Osteocyte (in vitro differentiated cells): ENCODE results near the gene LMBR1. TPM values are rescaled to one million over a fixed set of nuclear protein-coding genes. Genes with fewer than 3 reads are reported as not detected.

Experiments used
- DNase-seq: peaks from one replicate; pipeline ENCODE4 v3.0.0; 2021; ENCODE audit warnings: mixed read lengths; ENCODE audit not compliant: unreplicated experiment; ENCODE audit errors: extremely low spot score
- H3K27ac Mint-ChIP-seq: one replicate; pipeline ENCODE4 v1.8.0; 2021; ENCODE audit warnings: mild to moderate bottlenecking, mixed read lengths; ENCODE audit not compliant: unreplicated experiment
- H3K27me3 Mint-ChIP-seq: one replicate; pipeline ENCODE4 v1.8.0; 2021; ENCODE audit warnings: mixed read lengths; ENCODE audit not compliant: unreplicated experiment
- H3K36me3 Mint-ChIP-seq: one replicate; pipeline ENCODE4 v1.8.0; 2021; ENCODE audit warnings: mixed read lengths; ENCODE audit not compliant: unreplicated experiment
- H3K4me1 Mint-ChIP-seq: one replicate; pipeline ENCODE4 v1.8.0; 2021; ENCODE audit warnings: mixed read lengths; ENCODE audit not compliant: unreplicated experiment
- H3K4me3 Mint-ChIP-seq: one replicate; pipeline ENCODE4 v1.8.0; 2021; ENCODE audit warnings: mild to moderate bottlenecking, moderate library complexity, mixed read lengths; ENCODE audit not compliant: unreplicated experiment
- H3K9me3 Mint-ChIP-seq: one replicate; pipeline ENCODE4 v1.8.0; 2021; ENCODE audit warnings: mixed read lengths; ENCODE audit not compliant: unreplicated experiment
- total RNA-seq: library from RNA; stranded (reverse); gene quantifications from 2 replicates; pipeline ENCODE4 v1.2.1, GENCODE V29; 2021
- TF ChIP-seq, protein P1 (sequence below): fragments of 200-600 bp; sonication (generic); IDR thresholded peaks from 2 replicates; pipeline ENCODE4 v1.5.0; 2021; ENCODE audit warnings: antibody characterized with exemption, mild to moderate bottlenecking, moderate library complexity

LMBR1 gene
- total RNA-seq, 1 donor from 2014 or later: 55.8 TPM

DNA sequence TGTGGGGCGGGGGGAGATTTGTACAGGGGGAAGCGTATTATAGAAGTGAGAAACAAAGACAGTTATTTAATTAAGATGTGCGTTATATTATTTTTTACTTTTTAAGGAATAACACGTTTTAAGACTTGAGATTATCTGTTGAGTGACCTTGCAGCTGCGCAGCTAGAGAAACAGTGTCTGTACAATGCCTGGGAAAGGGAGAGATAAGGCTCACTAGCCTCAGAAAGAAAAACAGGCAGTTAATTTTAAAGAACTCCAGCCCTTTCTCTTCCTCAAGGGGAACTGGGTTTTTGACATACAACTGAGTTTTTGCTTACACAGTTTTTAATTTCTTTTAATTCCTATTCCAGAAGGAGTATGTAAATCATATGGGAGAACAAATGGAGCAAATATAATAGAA lies 50.7 kb downstream of the LMBR1 start:
- no peak overlapping the region for H3K27ac Mint-ChIP-seq
- H3K4me3 Mint-ChIP-seq: no peak overlapping the region
- no peaks in the 10 kb centered on the region for H3K9me3 Mint-ChIP-seq
- H3K27me3 Mint-ChIP-seq: no peaks in the 10 kb centered on the region
- peaks cover 8% of the 10 kb centered on the region for H3K4me1 Mint-ChIP-seq
- no peak for DNase-seq
- TF ChIP-seq, protein P1, sequence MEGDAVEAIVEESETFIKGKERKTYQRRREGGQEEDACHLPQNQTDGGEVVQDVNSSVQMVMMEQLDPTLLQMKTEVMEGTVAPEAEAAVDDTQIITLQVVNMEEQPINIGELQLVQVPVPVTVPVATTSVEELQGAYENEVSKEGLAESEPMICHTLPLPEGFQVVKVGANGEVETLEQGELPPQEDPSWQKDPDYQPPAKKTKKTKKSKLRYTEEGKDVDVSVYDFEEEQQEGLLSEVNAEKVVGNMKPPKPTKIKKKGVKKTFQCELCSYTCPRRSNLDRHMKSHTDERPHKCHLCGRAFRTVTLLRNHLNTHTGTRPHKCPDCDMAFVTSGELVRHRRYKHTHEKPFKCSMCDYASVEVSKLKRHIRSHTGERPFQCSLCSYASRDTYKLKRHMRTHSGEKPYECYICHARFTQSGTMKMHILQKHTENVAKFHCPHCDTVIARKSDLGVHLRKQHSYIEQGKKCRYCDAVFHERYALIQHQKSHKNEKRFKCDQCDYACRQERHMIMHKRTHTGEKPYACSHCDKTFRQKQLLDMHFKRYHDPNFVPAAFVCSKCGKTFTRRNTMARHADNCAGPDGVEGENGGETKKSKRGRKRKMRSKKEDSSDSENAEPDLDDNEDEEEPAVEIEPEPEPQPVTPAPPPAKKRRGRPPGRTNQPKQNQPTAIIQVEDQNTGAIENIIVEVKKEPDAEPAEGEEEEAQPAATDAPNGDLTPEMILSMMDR: no peak
- no peaks in the 10 kb centered on the region for H3K36me3 Mint-ChIP-seq

DNA sequence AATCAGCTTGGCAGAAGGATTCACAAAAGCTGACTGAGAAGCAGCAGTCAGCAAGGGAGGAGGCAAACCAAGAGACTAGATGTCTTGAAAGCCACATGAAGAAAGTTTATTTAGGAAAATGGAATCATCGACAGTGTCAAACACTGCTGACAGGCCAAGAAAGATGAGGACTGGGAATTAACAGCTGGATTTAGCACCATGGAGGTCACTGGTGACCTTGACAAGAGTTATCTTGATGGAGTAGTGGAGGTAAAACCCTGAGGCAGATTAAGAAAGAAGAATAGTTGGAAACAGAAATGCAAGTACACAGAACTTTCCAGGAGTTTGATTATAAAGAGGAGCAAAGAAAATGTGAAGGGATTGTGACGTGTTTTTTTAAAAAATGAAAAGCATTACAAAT lies 51.5 kb downstream of the LMBR1 start:
- Mint-ChIP-seq H3K27me3 (no peaks in the 10 kb centered on the region), H3K9me3 (no peaks in the 10 kb centered on the region), H3K27ac (no peak overlapping the region), H3K4me3 (no peak overlapping the region), H3K36me3 (no peaks in the 10 kb centered on the region), H3K4me1 (peaks cover 8% of the 10 kb centered on the region)
- no peak for DNase-seq
- TF ChIP-seq, protein P1: no peak

DNA sequence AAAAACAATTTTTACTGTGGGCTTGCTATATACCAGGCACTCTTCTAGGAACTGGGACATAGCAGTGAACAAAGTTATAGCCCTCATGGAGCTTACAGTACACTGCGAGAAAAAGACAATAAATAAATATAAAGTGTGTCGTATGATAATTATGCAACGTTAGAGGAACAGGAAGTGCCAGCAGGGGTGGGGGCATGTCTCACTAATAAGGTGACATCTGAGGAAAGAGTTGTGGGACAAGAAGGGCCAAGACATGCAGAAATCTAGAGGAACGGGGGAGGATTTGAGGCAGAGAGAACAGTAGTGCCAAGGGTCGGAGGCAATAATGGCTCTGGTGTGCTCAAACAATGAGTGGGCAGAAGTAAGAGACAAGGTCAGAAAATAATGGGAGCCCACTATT lies 52.8 kb downstream of the LMBR1 start:
- Mint-ChIP-seq H3K4me3 (no peak overlapping the region), H3K36me3 (peaks cover 2% of the 10 kb centered on the region), H3K27ac (no peak overlapping the region), H3K9me3 (no peaks in the 10 kb centered on the region), H3K27me3 (no peaks in the 10 kb centered on the region), H3K4me1 (peaks cover 3% of the 10 kb centered on the region)
- DNase-seq: no peak
- TF ChIP-seq, protein P1: no peak

DNA sequence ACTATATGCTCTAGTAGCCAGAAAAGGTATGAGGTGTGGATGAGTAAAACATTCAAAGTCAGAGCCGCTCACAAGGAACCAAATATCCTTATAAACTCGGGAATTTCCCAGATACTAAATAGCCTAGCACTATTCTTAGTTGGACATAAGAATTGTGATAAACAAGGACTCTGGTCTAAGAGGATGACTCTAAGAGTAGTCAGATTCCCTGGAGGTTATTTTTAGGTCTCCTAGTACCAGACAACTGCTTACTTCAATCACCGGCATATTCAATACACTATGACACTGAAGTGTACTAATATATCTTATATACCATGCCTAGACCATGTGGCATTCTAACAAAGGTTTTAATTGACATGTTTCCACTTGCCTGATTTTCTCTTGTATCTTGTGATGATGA lies 56.5 kb downstream of the LMBR1 start:
- Mint-ChIP-seq H3K27me3 (no peaks in the 10 kb centered on the region), H3K27ac (no peak overlapping the region), H3K4me1 (peaks cover 3% of the 10 kb centered on the region), H3K4me3 (no peak overlapping the region), H3K36me3 (peaks cover 8% of the 10 kb centered on the region), H3K9me3 (no peaks in the 10 kb centered on the region)
- TF ChIP-seq, protein P1: no peak
- DNase-seq: no peak

DNA sequence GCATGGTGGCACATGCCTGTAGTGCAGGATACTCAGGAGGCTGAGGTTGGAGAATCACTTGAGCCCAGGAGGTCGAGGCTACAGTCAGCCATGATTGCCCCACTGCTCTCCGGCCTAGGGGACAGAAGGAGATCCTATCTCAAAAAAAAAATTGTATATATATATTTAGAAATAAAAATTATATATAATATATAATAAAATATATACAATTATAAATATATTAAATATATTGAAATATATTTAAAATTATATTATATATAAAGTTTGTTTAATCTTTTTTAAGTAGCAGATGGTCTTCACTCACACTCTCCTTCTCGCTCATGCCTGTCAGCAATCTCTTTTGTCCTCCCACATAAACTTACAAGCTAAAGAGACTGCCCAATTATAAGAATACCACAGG lies 58.5 kb downstream of the LMBR1 start:
- Mint-ChIP-seq H3K9me3 (no peaks in the 10 kb centered on the region), H3K4me1 (no peaks in the 10 kb centered on the region), H3K27me3 (no peaks in the 10 kb centered on the region), H3K36me3 (peaks cover 14% of the 10 kb centered on the region), H3K27ac (no peak overlapping the region), H3K4me3 (no peak overlapping the region)
- TF ChIP-seq, protein P1: no peak
- DNase-seq: no peak
